ENCODE data around the gene PUDP. TPM values are rescaled to one million over a fixed set of nuclear protein-coding genes. Genes with fewer than 3 reads are reported as not detected.

PUDP gene
- total and polyA plus RNA-seq, 8 donors: 1.8 to 42.0 (median 18.5) TPM

- Histone ChIP-seq H3K27ac (no peak overlapping the region), H3K27me3 (no peaks in the 10 kb centered on the region)
- DNase-seq: no peak
Measured at GRCh38 chrX:7112071-7112470, 35.9 kb downstream of the PUDP start.

DNA sequence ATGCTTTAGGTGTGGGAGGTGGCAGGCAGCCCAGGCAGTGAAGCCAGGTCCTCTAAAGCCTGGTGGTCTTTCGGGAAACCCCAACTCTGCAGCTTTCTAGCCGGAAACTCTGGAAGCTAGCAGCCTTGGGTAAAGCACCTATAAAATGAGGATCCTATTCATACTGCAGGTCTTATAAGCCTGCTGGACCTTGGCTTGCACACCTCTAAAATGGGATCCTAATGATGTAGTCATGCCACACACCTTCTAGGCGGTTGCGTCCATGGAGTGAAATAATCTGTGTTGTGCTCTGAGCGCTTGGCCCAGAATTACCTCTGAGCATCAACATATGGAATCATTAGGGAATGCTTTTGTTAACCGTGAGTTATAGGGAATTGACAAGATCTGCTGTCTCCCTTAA, 36.4 kb downstream of the PUDP start:
- peaks cover 0 to 8% (median 0%) of the 10 kb centered on the region in 4 donors for H3K36me3 ChIP-seq
- TF ChIP-seq, protein P1, sequence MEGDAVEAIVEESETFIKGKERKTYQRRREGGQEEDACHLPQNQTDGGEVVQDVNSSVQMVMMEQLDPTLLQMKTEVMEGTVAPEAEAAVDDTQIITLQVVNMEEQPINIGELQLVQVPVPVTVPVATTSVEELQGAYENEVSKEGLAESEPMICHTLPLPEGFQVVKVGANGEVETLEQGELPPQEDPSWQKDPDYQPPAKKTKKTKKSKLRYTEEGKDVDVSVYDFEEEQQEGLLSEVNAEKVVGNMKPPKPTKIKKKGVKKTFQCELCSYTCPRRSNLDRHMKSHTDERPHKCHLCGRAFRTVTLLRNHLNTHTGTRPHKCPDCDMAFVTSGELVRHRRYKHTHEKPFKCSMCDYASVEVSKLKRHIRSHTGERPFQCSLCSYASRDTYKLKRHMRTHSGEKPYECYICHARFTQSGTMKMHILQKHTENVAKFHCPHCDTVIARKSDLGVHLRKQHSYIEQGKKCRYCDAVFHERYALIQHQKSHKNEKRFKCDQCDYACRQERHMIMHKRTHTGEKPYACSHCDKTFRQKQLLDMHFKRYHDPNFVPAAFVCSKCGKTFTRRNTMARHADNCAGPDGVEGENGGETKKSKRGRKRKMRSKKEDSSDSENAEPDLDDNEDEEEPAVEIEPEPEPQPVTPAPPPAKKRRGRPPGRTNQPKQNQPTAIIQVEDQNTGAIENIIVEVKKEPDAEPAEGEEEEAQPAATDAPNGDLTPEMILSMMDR (IDR thresholded peaks at IDR 0.05): no peak
- TF ChIP-seq POLR2A (IDR thresholded peaks at IDR 0.05): no peak
- no peak for TF ChIP-seq POLR2AphosphoS5 (IDR thresholded peaks at IDR 0.05)
- TF ChIP-seq EP300 (IDR thresholded peaks at IDR 0.05): no peak
- peaks cover 0 to 42% (median 11%) of the 10 kb centered on the region in 4 donors for H3K4me1 ChIP-seq
- no peak overlapping the region for H3K27ac ChIP-seq
- whole genome bisulfite sequencing, 5 donors: 95 to 100% (median 98%) methylated on average over 6 of the region's 6 CpGs
- no peaks in the 10 kb centered on the region for H3K9me3 ChIP-seq
- no peak for DNase-seq
- H3K4me3 ChIP-seq: no peak overlapping the region
- no peaks in the 10 kb centered on the region for H3K27me3 ChIP-seq
- intact Hi-C loops (cut with DNase I; ENCODE audit: low total_unique reads): no loop called here

More at GRCh38 chrX:7112071-7112470, 35.9 kb downstream of the PUDP start:
- Histone ChIP-seq H3K36me3 (peaks cover 0 to 8% (median 0%) of the 10 kb centered on the region in 4 donors), H3K9me3 (no peaks in the 10 kb centered on the region), H3K4me3 (no peak overlapping the region), H3K4me1 (peaks cover 0 to 42% (median 11%) of the 10 kb centered on the region in 4 donors)
- intact Hi-C loops (cut with DNase I; ENCODE audit: low total_unique reads): no loop called here
- TF ChIP-seq EP300 (IDR thresholded peaks at IDR 0.05) (no peak), POLR2A (IDR thresholded peaks at IDR 0.05) (no peak), POLR2AphosphoS5 (IDR thresholded peaks at IDR 0.05) (no peak)
- TF ChIP-seq, protein P1 (IDR thresholded peaks at IDR 0.05): no peak
- WGBS, 5 donors: 93 to 98% (median 93%) methylated on average over 7 of the region's 7 CpGs

- Histone ChIP-seq H3K27me3 (no peaks in the 10 kb centered on the region), H3K27ac (no peak overlapping the region), H3K36me3 (peaks cover 0 to 9% (median 0%) of the 10 kb centered on the region in 4 donors), H3K4me3 (no peak overlapping the region), H3K4me1 (peaks cover 0 to 39% (median 11%) of the 10 kb centered on the region in 4 donors), H3K9me3 (no peaks in the 10 kb centered on the region)
- intact Hi-C loops (cut with DNase I; ENCODE audit: low total_unique reads): no loop called here
- 66 to 75% (median 70%) methylated on average over 5 of the region's 5 CpGs for WGBS, 5 donors
- DNase-seq: no peak
- TF ChIP-seq POLR2AphosphoS5 (IDR thresholded peaks at IDR 0.05): no peak
- no peak for TF ChIP-seq EP300 (IDR thresholded peaks at IDR 0.05)
Measured at GRCh38 chrX:7110821-7111276, 37.1 kb downstream of the PUDP start.

GRCh38 chrX:7109838-7110793, 37.8 kb downstream of the PUDP start:
- Histone ChIP-seq H3K4me3 (no peak overlapping the region), H3K9me3 (no peaks in the 10 kb centered on the region), H3K36me3 (peaks cover 0 to 16% (median 3%) of the 10 kb centered on the region in 4 donors), H3K27ac (peak overlapping the region in 1 of 5 donors; percentile 77), H3K4me1 (peaks cover 0 to 32% (median 11%) of the 10 kb centered on the region in 4 donors), H3K27me3 (no peaks in the 10 kb centered on the region)
- TF ChIP-seq POLR2A (IDR thresholded peaks at IDR 0.05): no peak
- TF ChIP-seq EP300 (IDR thresholded peaks at IDR 0.05): no peak
- no peak for TF ChIP-seq POLR2AphosphoS5 (IDR thresholded peaks at IDR 0.05)
- TF ChIP-seq, protein P1 (IDR thresholded peaks at IDR 0.05): no peak
- intact Hi-C loops (cut with DNase I; ENCODE audit: low total_unique reads): no loop called here
- no peak for DNase-seq
- 82 to 93% (median 85%) methylated on average over 11 to 12 of the region's 12 CpGs for whole genome bisulfite sequencing, 5 donors
